LNCAP (cell line): Measurements from ENCODE around the gene DHX9.
A peak's percentile ranks its signal among the peaks of the same experiment; 100 is the strongest.

ENCODE experiments used
- TF ChIP-seq, protein P1 (sequence below): fragments of 450-650 bp; IDR thresholded peaks from 2 replicates; pipeline ENCODE4 v1.5.1; 2017; ENCODE audit warnings: mild to moderate bottlenecking

The DHX9 gene

DNA sequence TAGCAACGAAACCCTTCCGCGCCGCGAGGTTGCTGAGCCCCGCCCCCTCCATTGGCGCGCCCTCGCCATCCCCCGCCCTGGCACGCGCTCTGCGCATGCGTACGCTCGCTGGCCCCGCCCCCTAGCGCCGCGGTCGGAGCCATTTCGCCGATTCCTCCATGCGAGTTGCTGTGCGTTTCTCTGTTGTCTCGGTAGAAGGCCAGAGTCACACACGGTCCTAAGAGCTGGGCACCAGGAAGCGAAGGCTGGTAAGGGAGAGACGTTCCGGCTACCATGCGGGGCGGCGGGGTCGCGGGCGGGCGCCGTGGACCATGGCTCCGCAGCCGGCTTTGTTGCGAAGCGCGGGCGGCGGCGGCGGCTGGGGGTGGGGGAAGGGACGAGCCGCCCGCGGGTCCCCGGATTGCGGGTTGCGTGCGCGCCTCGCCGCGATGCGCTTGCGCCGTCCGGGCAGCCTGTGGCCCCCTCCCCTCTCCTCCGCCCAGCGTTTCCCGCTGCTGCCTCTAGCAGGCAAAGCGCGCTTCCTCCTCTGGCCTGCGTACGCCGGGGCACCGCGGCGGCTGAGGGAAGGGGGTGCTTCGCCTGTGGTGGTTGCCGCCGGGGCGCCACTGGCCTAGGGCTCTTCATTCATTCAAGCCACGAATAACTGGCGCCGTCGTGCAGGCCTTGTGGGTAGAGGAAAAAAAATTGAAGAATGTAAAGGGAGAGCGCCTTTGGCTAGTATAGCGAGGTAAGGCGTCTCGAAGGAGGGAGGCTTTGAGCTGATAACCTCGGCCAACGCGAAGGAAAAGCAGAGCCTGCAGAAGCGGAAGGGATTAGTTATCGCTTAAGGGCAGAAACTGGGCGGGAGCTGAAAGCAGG lies at the start of gene DHX9:
TSS of gene DHX9 (plus strand) at position 139 of the 858 bp plus-strand sequence. CDS start 3,220 bp downstream, outside the sequence.
- TF ChIP-seq, protein P1, sequence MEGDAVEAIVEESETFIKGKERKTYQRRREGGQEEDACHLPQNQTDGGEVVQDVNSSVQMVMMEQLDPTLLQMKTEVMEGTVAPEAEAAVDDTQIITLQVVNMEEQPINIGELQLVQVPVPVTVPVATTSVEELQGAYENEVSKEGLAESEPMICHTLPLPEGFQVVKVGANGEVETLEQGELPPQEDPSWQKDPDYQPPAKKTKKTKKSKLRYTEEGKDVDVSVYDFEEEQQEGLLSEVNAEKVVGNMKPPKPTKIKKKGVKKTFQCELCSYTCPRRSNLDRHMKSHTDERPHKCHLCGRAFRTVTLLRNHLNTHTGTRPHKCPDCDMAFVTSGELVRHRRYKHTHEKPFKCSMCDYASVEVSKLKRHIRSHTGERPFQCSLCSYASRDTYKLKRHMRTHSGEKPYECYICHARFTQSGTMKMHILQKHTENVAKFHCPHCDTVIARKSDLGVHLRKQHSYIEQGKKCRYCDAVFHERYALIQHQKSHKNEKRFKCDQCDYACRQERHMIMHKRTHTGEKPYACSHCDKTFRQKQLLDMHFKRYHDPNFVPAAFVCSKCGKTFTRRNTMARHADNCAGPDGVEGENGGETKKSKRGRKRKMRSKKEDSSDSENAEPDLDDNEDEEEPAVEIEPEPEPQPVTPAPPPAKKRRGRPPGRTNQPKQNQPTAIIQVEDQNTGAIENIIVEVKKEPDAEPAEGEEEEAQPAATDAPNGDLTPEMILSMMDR = peak; percentile 23; the same call in 1 of the 2 replicates

DNA sequence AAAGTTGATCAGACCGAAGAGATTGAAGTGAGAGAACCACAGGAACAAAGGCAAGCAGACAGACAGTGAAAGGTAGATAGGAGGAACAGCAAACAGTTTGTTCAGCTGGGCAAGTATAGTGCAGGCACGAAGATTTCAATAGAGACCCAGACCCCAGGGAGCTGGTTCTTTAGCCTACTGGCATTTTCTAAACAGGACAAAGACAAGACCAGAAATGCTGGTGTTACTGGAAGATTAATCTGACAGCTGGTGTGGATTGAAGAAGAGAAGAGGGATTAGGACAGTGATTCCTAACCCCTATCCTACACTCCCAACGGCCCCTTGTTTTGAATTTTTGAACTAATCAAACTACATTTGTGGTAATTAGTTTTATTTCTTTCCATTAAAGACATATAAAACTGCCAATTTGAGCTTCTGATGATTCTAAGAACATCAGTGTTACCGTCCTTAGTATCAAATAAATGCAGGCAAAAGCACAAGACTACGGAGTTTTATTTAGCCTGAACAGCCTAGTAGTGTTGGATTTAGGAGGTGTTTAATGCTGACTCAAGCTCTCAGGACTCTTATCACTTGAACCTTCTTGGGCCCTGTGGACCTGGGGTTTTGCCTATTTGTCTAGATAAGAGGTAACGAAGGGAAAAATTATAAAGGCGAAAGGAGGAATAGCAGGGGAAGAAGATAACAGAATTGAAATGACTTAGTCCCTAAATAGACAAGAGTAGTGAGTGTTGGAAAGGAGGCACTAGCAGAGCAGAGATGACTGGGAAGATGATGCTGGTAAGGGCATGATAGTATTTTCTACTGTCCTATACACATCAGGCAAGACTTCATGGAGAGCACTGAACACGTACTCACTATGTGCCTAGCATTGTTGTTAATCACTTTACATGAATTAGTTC lies 47.6 kb upstream of the DHX9 start:
- TF ChIP-seq, protein P1 = no peak

DNA sequence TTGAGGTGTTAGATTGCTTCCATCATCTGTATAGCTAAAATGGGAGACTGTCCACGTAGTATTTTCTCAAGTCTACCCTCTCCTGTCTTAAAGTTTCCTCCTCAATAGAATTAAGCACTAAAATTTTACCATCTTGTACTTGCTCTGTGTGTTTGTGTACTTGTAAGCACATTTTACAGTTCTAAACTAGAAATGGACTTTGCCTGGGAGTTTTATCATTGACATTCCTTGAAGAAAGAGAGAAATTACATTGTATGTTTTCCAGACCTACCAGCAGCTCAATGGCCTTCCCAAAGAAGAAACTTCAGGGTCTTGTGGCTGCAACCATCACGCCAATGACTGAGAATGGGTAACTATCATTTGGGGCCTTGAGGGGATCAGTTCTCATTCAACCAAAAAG lies 45.1 kb upstream of the DHX9 start:
- TF ChIP-seq, protein P1 = no peak

DNA sequence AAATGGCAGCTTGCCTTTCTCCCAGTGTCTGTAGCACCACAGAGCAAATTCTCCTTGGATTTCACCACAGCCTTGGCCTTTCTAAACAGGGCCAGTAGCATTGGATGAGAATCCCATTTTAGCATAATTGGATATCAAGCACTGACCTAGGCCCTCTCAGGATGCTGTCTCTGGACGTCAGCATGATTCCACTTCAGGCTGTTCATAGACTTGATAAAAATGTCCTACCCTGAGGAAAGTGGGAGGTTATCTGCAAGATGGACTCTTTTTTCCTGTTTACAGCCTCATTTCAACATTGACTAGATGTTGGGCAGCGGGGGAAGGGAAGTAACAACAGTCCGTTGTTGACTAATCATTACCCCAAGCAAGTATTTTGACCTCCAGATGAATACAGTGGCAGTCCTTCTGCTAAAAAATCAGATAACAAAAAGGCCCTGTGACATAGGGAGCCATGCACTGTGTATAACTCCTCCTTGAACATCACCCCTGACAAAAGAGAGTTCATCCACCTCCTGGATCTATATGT lies 44.4 kb upstream of the DHX9 start:
- TF ChIP-seq, protein P1 = no peak

DNA sequence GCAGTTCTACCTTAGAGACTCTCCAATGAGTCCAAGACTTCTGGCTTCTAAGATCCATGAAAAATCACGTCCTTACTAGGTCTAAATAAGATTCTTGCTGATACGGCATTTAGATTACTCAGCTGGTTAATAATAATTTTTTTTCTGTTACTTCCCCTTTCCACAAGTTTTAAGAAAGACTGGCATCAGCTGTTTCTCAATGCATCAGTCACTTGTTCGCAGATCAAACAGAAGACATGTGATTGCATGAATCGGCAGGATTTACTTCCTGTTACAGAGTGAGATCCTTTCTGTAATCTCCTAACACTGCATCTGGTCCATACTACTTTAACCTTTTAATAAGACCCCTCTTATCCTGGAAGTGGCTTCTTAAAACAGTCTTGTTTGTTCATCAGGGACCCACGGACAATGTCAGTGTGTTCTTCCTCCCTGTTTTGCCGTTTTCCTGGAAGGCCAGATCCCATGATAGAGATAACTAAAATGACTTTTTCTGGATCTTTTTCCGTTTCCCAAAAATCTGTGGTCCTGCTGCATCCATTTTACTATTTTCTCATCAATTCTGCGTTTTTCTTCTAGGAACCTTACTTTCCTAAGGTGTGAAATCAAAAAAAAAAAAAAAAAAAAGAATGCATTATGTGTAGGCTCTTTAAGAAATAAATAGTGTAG lies 43.5 kb upstream of the DHX9 start:
- TF ChIP-seq, protein P1 = no peak

DNA sequence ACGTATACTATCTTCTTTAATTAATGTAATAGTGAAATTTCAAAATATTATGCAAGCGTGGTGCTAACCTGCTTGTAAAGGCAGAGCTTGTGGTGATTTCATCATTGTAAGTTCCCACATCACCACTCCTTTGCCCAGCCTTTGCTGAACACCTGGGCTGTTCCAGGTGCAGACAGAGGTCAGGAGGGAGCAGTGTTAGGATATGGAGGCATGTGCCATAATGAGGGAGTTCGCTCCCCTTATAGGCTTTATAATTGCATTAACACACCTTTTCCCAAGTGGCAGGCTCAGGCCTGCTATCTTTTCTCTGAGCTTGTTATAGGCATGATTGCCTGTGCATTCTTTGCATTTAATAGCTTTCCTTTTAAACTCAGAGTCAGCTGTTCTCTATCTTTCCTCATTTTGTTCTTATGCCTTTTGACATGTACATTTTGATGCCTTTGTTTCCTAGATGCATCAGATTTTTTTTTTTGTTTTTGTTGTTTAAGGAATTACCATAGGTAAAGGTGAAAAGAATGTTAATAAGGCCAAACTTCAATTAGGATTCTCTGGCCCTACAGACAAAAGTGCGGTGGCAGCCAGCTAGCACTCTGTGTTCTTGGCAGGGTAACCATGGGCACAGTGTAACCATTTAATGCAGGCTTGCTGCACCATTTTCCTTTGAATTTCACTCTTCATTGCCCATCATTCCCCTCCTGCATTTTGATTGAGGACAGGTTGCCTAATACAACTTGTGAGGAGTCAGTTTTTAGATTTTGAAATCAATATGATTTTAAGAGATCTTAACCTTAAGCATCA lies 36.9 kb upstream of the DHX9 start:
- TF ChIP-seq, protein P1 = no peak
